Measurements from ENCODE around the gene GSG1L.

Gene GSG1L

GRCh38 chr16:27927266-27927901 is 136.1 kb downstream of the GSG1L start:
- Mint-ChIP-seq H3K27ac (no peak overlapping the region), H3K9me3 (no peaks in the 10 kb centered on the region), H3K27me3 (peaks cover 33% of the 10 kb centered on the region), H3K36me3 (ENCODE audit: low read depth) (no peaks in the 10 kb centered on the region), H3K4me3 (no peak overlapping the region), H3K4me1 (ENCODE audit: low read depth) (no peaks in the 10 kb centered on the region)
- no peak for DNase-seq

GRCh38 chr16:27925612-27926011 is 137.9 kb downstream of the GSG1L start:
- no peak overlapping the region for H3K27ac Mint-ChIP-seq
- H3K4me3 Mint-ChIP-seq = no peak overlapping the region
- H3K27me3 Mint-ChIP-seq = peaks cover 46% of the 10 kb centered on the region
- no peak for DNase-seq
- H3K4me1 Mint-ChIP-seq (ENCODE audit: low read depth) = no peaks in the 10 kb centered on the region
- no peaks in the 10 kb centered on the region for H3K9me3 Mint-ChIP-seq
- no peaks in the 10 kb centered on the region for H3K36me3 Mint-ChIP-seq (ENCODE audit: low read depth)

DNA sequence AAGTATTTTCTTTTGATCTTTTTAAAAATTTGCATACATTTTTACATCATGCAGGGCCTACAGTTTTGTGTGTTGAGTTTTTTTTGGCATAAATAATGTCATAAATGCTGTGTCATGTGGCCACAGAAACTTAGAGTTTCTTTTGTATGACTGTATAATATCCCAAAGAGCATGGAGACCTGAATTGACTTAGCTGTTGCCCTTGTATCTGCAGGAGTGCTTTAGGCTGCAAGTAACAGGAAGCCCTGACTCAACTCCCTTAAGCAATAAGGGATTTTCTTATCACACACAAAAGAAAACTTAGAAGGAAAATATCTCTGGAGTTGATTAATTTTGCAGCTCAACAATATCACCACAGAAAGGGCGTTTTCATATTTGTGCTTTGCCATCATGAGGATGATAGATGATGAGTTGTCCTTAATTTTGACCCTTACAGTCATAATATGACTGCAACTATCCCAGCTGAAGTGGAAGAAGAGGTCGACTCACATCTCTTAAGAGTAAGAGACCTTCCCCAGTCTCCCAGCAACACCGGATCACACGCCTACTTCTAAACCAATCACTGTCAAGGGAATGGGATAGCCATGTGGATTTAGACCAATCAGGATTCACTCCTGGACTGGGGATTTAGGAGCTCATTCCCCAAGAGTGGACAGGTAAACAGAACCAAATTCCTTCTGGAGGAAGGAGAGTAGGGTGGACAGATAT is 138.9 kb downstream of the GSG1L start:
- DNase-seq = no peak
- H3K36me3 Mint-ChIP-seq (ENCODE audit: low read depth) = no peaks in the 10 kb centered on the region
- H3K27ac Mint-ChIP-seq = no peak overlapping the region
- no peaks in the 10 kb centered on the region for H3K4me1 Mint-ChIP-seq (ENCODE audit: low read depth)
- no peak overlapping the region for H3K4me3 Mint-ChIP-seq
- H3K27me3 Mint-ChIP-seq = peaks cover 51% of the 10 kb centered on the region
- no peaks in the 10 kb centered on the region for H3K9me3 Mint-ChIP-seq

DNA sequence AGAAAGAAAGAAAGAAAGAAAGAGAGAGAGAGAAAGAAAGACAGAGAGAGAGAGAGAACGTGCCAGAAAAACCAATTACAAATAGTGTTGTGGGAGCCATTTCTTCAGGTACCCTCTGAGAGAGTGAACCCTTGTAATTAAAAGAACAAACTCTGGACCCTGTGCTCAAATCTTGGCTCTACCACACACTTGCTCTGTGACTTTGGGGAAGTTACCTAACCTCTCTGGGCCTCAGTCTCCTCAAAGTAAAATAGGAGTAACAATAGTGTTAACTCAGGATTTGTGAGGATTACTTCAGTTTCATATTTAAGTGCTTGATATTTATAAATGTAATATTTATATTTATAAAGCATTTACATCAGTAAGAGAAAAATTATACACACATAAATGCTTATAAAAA is 139.8 kb downstream of the GSG1L start:
- H3K4me3 Mint-ChIP-seq = no peak overlapping the region
- H3K4me1 Mint-ChIP-seq (ENCODE audit: low read depth) = no peaks in the 10 kb centered on the region

DNA sequence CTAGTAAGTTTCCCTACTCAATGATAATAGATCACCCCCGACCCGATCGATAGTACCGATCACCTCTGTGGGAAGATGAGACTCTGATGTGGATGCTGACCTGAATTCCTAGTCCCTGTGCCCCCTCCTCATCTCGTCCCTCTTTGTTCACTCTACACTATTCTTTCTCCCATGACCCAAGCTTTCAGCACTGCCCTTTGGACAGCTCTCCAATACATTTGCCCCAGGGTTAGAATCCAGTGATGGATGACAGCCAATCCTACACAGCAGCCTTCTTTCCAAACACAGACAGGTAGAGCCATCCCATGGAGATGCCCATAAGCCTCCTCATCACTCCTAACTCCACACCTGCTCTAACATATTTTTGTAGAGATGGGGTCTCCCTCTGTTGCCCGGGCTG is 141.1 kb downstream of the GSG1L start:
- Mint-ChIP-seq H3K4me3 (no peak overlapping the region), H3K27me3 (peaks cover 56% of the 10 kb centered on the region), H3K4me1 (ENCODE audit: low read depth) (no peaks in the 10 kb centered on the region), H3K9me3 (no peaks in the 10 kb centered on the region), H3K27ac (no peak overlapping the region), H3K36me3 (ENCODE audit: low read depth) (no peaks in the 10 kb centered on the region)
- DNase-seq = no peak

More for the DNA sequence above, 139.8 kb downstream of the GSG1L start:
- Mint-ChIP-seq H3K27me3 (peaks cover 59% of the 10 kb centered on the region), H3K27ac (no peak overlapping the region), H3K9me3 (no peaks in the 10 kb centered on the region), H3K36me3 (ENCODE audit: low read depth) (no peaks in the 10 kb centered on the region)
- DNase-seq = no peak

DNA sequence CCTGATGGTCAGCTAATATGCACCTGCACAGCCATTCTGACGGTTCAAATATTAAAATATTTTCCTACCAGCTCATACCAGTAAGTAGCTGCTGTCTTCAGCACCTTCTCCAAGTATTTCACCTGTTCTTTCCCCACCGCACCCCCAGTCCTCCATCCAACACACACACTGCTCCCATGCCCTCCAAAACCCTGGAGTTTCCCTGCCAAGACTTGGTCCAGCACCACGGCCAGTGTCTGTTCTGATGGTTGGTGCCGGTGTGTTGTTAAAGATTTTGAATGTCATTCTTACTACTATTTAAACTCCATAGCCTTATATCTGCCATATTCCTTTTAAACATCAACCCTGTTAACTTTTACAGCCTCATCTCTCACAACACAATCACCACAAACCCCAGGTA is 142.4 kb downstream of the GSG1L start:
- Mint-ChIP-seq H3K27ac (no peak overlapping the region), H3K4me1 (ENCODE audit: low read depth) (no peaks in the 10 kb centered on the region), H3K4me3 (no peak overlapping the region), H3K36me3 (ENCODE audit: low read depth) (no peaks in the 10 kb centered on the region), H3K9me3 (no peaks in the 10 kb centered on the region), H3K27me3 (peaks cover 53% of the 10 kb centered on the region)
- no peak for DNase-seq

GRCh38 chr16:27920391-27920891 is 143.1 kb downstream of the GSG1L start:
- no peaks in the 10 kb centered on the region for H3K36me3 Mint-ChIP-seq (ENCODE audit: low read depth)
- H3K4me3 Mint-ChIP-seq = no peak overlapping the region
- no peak overlapping the region for H3K27ac Mint-ChIP-seq
- no peaks in the 10 kb centered on the region for H3K4me1 Mint-ChIP-seq (ENCODE audit: low read depth)
- H3K9me3 Mint-ChIP-seq = no peaks in the 10 kb centered on the region
- DNase-seq = no peak
- H3K27me3 Mint-ChIP-seq = peaks cover 54% of the 10 kb centered on the region

- Mint-ChIP-seq H3K4me1 (ENCODE audit: low read depth) (no peaks in the 10 kb centered on the region), H3K27ac (no peak overlapping the region), H3K9me3 (no peaks in the 10 kb centered on the region), H3K36me3 (ENCODE audit: low read depth) (no peaks in the 10 kb centered on the region), H3K4me3 (no peak overlapping the region), H3K27me3 (peaks cover 52% of the 10 kb centered on the region)
- DNase-seq = no peak
These were observed 144.8 kb downstream of the GSG1L start for GRCh38 chr16:27918755-27919154.

DNA sequence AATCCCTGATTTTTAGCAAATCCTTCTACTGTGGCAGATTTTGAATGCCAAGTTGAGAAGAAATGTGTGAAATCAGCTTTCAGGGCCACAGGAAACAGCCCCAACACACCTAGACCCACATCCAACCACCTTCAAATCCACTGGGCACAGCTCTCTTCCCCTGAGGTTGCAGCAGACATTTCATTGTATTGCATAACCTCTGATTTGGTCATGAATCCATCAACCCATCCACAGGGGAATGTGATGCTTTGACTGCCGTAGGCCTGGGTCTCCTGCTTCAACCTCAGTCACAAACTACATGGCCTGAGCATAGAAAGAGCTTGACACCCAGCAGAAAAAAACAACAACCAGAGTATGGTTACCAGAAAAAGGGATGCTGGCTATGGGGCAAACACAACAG is 145.6 kb downstream of the GSG1L start:
- no peak overlapping the region for H3K4me3 Mint-ChIP-seq
- peaks cover 55% of the 10 kb centered on the region for H3K27me3 Mint-ChIP-seq
- no peaks in the 10 kb centered on the region for H3K36me3 Mint-ChIP-seq (ENCODE audit: low read depth)
- H3K4me1 Mint-ChIP-seq (ENCODE audit: low read depth) = no peaks in the 10 kb centered on the region
- no peak overlapping the region for H3K27ac Mint-ChIP-seq
- no peak for DNase-seq
- H3K9me3 Mint-ChIP-seq = no peaks in the 10 kb centered on the region

- no peak for DNase-seq
- H3K4me3 Mint-ChIP-seq = no peak overlapping the region
- H3K36me3 Mint-ChIP-seq (ENCODE audit: low read depth) = no peaks in the 10 kb centered on the region
- H3K27me3 Mint-ChIP-seq = peaks cover 25% of the 10 kb centered on the region
- H3K4me1 Mint-ChIP-seq (ENCODE audit: low read depth) = no peaks in the 10 kb centered on the region
- H3K9me3 Mint-ChIP-seq = no peaks in the 10 kb centered on the region
- no peak overlapping the region for H3K27ac Mint-ChIP-seq
These were observed 152.0 kb downstream of the GSG1L start for GRCh38 chr16:27911486-27911885.

DNA sequence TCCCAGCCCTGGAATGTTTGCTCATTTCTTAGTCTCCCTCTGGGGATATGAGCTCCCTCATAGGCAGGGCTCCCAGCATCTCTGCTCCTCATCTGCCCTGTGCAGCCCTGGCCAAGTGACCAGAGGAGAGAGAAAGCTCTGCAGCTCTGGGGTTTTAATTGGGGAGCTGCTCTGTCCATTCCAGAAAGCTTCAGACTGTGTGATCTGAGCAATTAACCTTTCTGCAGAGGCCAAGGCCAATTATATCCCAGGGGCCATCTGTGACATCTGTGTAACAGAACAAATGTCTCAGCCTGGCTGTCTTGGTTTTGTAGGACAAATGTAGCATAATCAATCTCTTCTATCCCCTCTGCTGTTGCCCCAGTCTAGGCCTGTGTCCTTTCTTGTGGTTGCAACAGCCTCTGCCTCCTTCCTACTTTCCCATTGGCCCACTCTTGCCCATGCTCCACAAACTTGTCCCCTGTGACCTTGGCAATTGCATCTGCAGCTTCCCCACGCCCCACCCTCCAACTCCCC is 156.0 kb downstream of the GSG1L start:
- H3K36me3 Mint-ChIP-seq (ENCODE audit: low read depth) = no peaks in the 10 kb centered on the region
- H3K4me1 Mint-ChIP-seq (ENCODE audit: low read depth) = no peaks in the 10 kb centered on the region
- H3K9me3 Mint-ChIP-seq = no peaks in the 10 kb centered on the region
- no peak overlapping the region for H3K4me3 Mint-ChIP-seq
- no peak for DNase-seq
- no peak overlapping the region for H3K27ac Mint-ChIP-seq
- peaks cover 24% of the 10 kb centered on the region for H3K27me3 Mint-ChIP-seq

DNA sequence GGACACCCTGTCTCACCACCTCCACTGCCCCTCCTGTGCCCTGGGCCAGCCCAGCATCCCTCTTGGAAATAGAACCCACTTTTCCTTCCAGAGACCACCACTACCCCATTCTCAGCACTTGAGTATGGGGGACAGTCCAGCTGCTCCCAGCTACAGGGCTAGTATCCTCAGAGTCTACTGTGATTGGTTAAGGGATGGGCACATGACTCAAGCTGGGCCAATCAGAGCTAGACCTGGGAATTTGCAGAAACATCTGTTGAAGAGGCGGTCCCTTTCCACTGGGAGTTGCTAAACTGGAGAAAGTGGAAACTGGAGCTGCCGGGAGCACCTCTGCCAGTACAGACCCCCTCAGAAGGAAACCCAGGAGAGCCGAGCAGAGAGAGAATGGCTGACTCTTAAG is 156.6 kb downstream of the GSG1L start:
- Mint-ChIP-seq H3K9me3 (no peaks in the 10 kb centered on the region), H3K27me3 (peaks cover 21% of the 10 kb centered on the region), H3K4me1 (ENCODE audit: low read depth) (no peaks in the 10 kb centered on the region), H3K36me3 (ENCODE audit: low read depth) (no peaks in the 10 kb centered on the region), H3K27ac (no peak overlapping the region), H3K4me3 (no peak overlapping the region)
- DNase-seq = no peak

DNA sequence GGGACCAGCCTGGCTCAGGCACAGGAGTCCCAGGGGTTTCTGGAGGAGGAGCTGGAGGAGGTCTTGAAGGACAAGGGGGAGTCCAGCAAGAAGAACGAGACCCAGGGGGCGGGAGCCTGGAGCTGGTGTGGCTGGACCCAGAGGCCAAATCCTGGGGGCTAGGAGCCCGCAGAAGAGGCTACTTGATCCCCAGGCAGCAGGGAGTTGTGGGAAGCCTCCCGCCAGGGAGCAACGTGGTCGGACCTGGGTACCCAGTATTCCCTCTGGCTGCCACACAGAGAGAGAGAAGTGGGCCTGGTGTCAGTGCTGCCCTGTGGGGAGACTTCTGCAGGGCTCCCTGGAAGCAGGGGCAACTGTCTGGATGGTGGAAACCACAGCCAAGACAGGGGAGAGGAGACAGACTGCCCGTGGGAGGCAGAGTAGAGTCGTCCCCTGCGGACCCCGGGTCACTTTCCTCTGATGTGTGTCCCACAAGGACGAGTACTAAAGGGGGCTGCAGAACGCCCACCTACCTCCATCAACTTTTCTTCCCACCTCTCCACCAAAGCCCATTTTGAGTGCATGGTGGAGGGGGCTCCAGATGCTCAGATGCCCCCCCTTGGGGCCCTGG is 160.4 kb downstream of the GSG1L start:
- peaks cover 21% of the 10 kb centered on the region for H3K27me3 Mint-ChIP-seq
- H3K36me3 Mint-ChIP-seq (ENCODE audit: low read depth) = no peaks in the 10 kb centered on the region
- H3K9me3 Mint-ChIP-seq = no peaks in the 10 kb centered on the region
- H3K27ac Mint-ChIP-seq = no peak overlapping the region
- no peak overlapping the region for H3K4me3 Mint-ChIP-seq
- no peak for DNase-seq
- no peaks in the 10 kb centered on the region for H3K4me1 Mint-ChIP-seq (ENCODE audit: low read depth)

- no peaks in the 10 kb centered on the region for H3K36me3 Mint-ChIP-seq (ENCODE audit: low read depth)
- peaks cover 21% of the 10 kb centered on the region for H3K27me3 Mint-ChIP-seq
- DNase-seq = no peak
- no peaks in the 10 kb centered on the region for H3K9me3 Mint-ChIP-seq
- no peak overlapping the region for H3K27ac Mint-ChIP-seq
- H3K4me3 Mint-ChIP-seq = no peak overlapping the region
- no peaks in the 10 kb centered on the region for H3K4me1 Mint-ChIP-seq (ENCODE audit: low read depth)
These were observed 161.0 kb downstream of the GSG1L start for GRCh38 chr16:27902551-27902950.

DNA sequence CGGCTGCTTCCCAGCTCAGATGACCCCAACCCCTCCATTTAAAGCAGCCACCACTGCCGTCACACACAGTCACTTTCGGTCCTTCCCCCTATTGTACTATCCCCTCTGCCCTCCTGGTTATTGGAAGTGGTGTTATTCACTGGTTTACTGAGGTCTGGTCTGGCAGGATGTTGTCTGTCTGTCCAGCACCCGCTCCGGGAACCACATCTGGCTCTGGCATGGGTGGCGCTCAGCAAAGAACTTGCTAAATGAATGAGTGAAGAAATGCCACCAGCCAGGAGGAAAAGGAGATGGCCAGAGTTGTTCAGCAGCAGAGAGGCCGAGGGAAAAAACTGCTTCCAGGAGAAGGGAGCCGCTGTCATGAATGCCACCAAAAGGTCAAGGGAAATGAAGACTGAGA is 161.6 kb downstream of the GSG1L start:
- no peaks in the 10 kb centered on the region for H3K36me3 Mint-ChIP-seq (ENCODE audit: low read depth)
- H3K27ac Mint-ChIP-seq = no peak overlapping the region
- no peak for DNase-seq
- H3K9me3 Mint-ChIP-seq = no peaks in the 10 kb centered on the region
- peaks cover 21% of the 10 kb centered on the region for H3K27me3 Mint-ChIP-seq
- no peaks in the 10 kb centered on the region for H3K4me1 Mint-ChIP-seq (ENCODE audit: low read depth)
- H3K4me3 Mint-ChIP-seq = no peak overlapping the region
